ENCODE results near the gene TMEM175.

TMEM175 gene

DNA sequence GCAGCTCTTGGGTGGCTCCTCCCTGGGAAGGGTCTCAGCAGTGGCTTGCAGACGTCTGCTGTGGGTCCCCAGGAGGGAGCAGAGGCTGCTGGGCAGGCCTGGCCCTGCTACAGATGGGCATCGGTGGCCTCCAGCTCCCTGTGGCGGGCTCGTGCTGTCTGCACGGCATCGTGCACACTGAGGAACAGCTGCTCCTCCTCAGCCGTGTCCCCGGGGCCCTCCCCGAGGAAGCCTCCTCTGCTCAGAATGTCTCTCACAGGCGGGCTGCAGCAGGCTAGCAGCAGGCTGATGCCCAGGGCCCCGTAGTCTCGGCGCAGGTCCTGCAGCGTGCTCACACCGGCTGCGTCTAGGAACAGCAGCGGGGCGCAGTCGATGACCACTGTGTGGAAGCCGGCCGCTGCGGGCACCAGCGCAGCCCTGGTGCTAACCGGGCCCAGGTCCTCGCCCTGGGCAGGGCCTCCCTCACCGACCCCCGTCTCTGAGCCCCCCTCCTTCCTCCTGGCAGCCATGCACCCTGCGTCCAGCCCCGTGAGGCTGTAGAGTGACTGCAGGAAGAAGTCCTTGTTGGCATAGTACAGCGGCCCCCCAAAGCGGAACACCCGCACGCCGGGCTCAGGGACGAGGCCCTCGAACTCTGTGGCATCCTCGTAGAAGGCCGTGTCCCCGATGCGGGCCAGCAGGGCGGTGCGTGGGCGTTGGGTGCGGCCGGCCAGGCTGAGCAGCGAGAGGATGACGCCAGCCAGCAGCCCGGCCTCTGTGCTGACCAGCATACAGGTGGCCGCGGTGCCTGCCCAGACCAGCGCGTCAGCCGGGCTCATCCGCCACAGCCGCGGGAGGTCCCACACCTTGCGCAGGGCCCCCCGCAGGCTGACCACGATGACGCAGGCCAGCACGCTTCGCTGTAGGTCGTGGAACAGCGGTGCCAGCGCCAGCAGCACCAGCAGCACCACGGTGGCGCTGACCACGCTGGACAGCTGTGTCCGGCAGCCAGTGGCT, 56.8 kb downstream of the TMEM175 start:
- Histone ChIP-seq H3K9me3 (ENCODE audit: control insufficient read depth, insufficient read depth, low read length) (no peaks in the 10 kb centered on the region), H3K36me3 (ENCODE audit: control insufficient read depth, low read length) (no peaks in the 10 kb centered on the region), H3K27ac (ENCODE audit: low read depth, low read length) (no peak overlapping the region), H3K27me3 (ENCODE audit: control insufficient read depth, low read length) (no peaks in the 10 kb centered on the region), H4K20me1 (ENCODE audit: control insufficient read depth, insufficient read depth, low read depth, low read length) (no peaks in the 10 kb centered on the region), H3K9me2 (replicated peaks; ENCODE audit: control insufficient read depth, low read length) (no peaks in the 10 kb centered on the region), H3K79me2 (ENCODE audit: control insufficient read depth, low read length) (no peaks in the 10 kb centered on the region), H3K4me1 (ENCODE audit: control insufficient read depth, low read length) (peaks cover 19% of the 10 kb centered on the region), H3F3A (ENCODE audit: control insufficient read depth, insufficient read depth) (no peaks in the 10 kb centered on the region), H3K4me2 (ENCODE audit: low read length) (no peak overlapping the region), H3K4me3 (ENCODE audit: low read length) (no peak overlapping the region)
- TF ChIP-seq EZH2phosphoT487 (IDR thresholded peaks at IDR 0.05; ENCODE audit: borderline replicate concordance, low read length) = no peak
- TF ChIP-seq, protein P1, sequence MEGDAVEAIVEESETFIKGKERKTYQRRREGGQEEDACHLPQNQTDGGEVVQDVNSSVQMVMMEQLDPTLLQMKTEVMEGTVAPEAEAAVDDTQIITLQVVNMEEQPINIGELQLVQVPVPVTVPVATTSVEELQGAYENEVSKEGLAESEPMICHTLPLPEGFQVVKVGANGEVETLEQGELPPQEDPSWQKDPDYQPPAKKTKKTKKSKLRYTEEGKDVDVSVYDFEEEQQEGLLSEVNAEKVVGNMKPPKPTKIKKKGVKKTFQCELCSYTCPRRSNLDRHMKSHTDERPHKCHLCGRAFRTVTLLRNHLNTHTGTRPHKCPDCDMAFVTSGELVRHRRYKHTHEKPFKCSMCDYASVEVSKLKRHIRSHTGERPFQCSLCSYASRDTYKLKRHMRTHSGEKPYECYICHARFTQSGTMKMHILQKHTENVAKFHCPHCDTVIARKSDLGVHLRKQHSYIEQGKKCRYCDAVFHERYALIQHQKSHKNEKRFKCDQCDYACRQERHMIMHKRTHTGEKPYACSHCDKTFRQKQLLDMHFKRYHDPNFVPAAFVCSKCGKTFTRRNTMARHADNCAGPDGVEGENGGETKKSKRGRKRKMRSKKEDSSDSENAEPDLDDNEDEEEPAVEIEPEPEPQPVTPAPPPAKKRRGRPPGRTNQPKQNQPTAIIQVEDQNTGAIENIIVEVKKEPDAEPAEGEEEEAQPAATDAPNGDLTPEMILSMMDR (IDR thresholded peaks at IDR 0.05; ENCODE audit: low read depth, low read length, poor library complexity, severe bottlenecking) = no peak

DNA sequence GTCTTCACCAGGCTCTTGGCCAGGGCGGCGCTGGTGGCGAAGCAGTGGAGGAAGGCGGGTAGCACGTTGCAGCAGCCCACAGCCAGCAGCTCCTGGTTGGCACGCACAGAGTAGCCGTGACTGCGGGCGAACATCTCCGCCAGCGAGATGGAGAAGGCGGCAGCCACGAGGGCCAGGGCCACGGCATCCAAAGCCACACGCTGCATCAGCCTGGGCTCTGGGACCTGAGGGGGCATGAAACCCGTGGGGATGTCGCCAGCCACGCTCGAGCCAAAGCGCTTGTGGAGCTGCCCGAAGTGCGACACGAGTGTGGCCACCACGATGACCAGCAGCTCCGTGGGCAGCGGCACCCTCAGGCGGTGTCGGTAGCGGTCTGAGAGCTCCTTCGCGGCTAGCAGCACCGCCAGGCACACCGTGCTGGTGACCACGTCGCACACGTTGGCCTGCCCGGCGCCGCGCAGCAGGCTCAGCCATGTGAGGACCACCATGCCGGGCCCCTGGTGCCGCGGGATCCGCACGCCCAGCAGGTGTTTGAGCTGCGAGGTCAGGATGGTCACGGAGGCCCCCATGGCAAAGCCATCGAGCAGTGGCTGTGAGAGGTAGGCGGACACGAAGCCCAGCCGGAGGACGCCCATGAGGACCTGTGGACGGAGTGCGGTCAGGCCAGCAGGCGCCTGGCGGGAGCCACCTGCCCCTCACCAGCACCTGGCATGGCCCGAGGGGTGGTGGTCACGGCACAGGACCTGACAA, 57.6 kb downstream of the TMEM175 start:
- Histone ChIP-seq H3K9me2 (replicated peaks; ENCODE audit: control insufficient read depth, low read length) (no peaks in the 10 kb centered on the region), H3K79me2 (ENCODE audit: control insufficient read depth, low read length) (no peaks in the 10 kb centered on the region), H3K4me3 (ENCODE audit: low read length) (no peak overlapping the region), H3K27me3 (ENCODE audit: control insufficient read depth, low read length) (no peaks in the 10 kb centered on the region), H3K4me2 (ENCODE audit: low read length) (no peak overlapping the region), H3F3A (ENCODE audit: control insufficient read depth, insufficient read depth) (no peaks in the 10 kb centered on the region), H3K27ac (ENCODE audit: low read depth, low read length) (no peak overlapping the region), H3K9me3 (ENCODE audit: control insufficient read depth, insufficient read depth, low read length) (no peaks in the 10 kb centered on the region), H3K36me3 (ENCODE audit: control insufficient read depth, low read length) (no peaks in the 10 kb centered on the region), H3K4me1 (ENCODE audit: control insufficient read depth, low read length) (peaks cover 18% of the 10 kb centered on the region), H4K20me1 (ENCODE audit: control insufficient read depth, insufficient read depth, low read depth, low read length) (no peaks in the 10 kb centered on the region)
- TF ChIP-seq, protein P1 (IDR thresholded peaks at IDR 0.05; ENCODE audit: low read depth, low read length, poor library complexity, severe bottlenecking) = no peak
- no peak for TF ChIP-seq EZH2phosphoT487 (IDR thresholded peaks at IDR 0.05; ENCODE audit: borderline replicate concordance, low read length)

DNA sequence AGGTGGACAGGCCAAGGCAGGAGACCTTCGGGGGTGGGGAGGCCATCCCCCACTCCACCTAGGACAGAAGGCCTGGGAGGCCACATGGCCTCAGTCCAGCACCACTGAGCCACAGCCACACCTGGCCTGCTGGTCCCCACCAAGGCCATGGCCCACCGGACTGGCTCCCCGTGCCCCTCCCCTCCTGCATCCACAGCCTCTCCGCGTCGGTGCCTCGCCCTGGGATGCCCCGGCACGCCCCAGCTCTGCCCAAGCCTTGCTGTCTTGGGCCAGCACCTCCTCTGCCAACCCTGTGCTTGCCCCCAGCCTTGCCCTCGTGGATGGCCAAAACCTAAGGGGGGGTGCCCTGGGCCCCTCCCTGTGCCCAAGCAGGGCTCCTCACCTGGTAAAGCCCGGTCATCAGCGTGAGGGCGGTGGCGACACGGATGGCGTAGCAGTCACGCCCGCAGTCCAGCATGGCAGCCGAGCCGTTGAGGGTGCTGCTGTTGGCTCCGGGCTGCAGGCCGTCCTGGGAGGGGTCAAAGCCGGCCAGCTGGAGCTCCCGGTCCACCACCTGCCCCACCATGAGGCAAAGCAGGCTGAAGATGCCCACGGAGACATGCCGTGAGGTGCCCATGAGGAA, 58.6 kb downstream of the TMEM175 start:
- Histone ChIP-seq H3F3A (ENCODE audit: control insufficient read depth, insufficient read depth) (no peaks in the 10 kb centered on the region), H3K4me3 (ENCODE audit: low read length) (no peak overlapping the region), H3K27me3 (ENCODE audit: control insufficient read depth, low read length) (peaks cover 6% of the 10 kb centered on the region), H3K79me2 (ENCODE audit: control insufficient read depth, low read length) (no peaks in the 10 kb centered on the region), H3K9me3 (ENCODE audit: control insufficient read depth, insufficient read depth, low read length) (no peaks in the 10 kb centered on the region), H3K4me1 (ENCODE audit: control insufficient read depth, low read length) (peaks cover 13% of the 10 kb centered on the region), H4K20me1 (ENCODE audit: control insufficient read depth, insufficient read depth, low read depth, low read length) (no peaks in the 10 kb centered on the region), H3K9me2 (replicated peaks; ENCODE audit: control insufficient read depth, low read length) (no peaks in the 10 kb centered on the region), H3K36me3 (ENCODE audit: control insufficient read depth, low read length) (no peaks in the 10 kb centered on the region), H3K27ac (ENCODE audit: low read depth, low read length) (no peak overlapping the region), H3K4me2 (ENCODE audit: low read length) (no peak overlapping the region)
- no peak for TF ChIP-seq EZH2phosphoT487 (IDR thresholded peaks at IDR 0.05; ENCODE audit: borderline replicate concordance, low read length)
- TF ChIP-seq, protein P1 (IDR thresholded peaks at IDR 0.05; ENCODE audit: low read depth, low read length, poor library complexity, severe bottlenecking) = no peak
